HG03521 (cell line): ENCODE results near the gene ELOVL7.
"Not testable (repeated sequence)": the region's sequence is repeated elsewhere in the genome, so short reads cannot be mapped to it uniquely, and the experiment has no call there.

Experiments used
- ATAC-seq: cut with Tn5 transposase; IDR thresholded peaks from one replicate; pipeline ENCODE4 v1.9.1; 2021; ENCODE audit warnings: mild to moderate bottlenecking, moderate library complexity; ENCODE audit not compliant: unreplicated experiment

Gene ELOVL7

GRCh38 chr5:60833520-60833919 lies 10.5 kb downstream of the ELOVL7 start:
- no peak for ATAC-seq

GRCh38 chr5:60830581-60831127 lies 13.4 kb downstream of the ELOVL7 start:
- peak; percentile 38 for ATAC-seq

GRCh38 chr5:60829490-60830266 lies 14.4 kb downstream of the ELOVL7 start:
- ATAC-seq, result no peak

- ATAC-seq, result no peak
These were observed 16.9 kb downstream of the ELOVL7 start for GRCh38 chr5:60827201-60827600.

- peak; percentile 57 for ATAC-seq
These were observed 17.4 kb downstream of the ELOVL7 start for GRCh38 chr5:60826653-60827052.

- ATAC-seq, result no peak
These were observed 20.5 kb downstream of the ELOVL7 start for GRCh38 chr5:60823574-60823973.

GRCh38 chr5:60822285-60822556 lies 21.8 kb downstream of the ELOVL7 start:
- ATAC-seq, result peak; percentile 51

GRCh38 chr5:60821488-60822284 lies 22.4 kb downstream of the ELOVL7 start:
- no peak for ATAC-seq

GRCh38 chr5:60820593-60821487 lies 23.2 kb downstream of the ELOVL7 start:
- no peak for ATAC-seq

GRCh38 chr5:60816138-60816537 lies 27.9 kb downstream of the ELOVL7 start:
- not testable (repeated sequence) for ATAC-seq

- no peak for ATAC-seq
These were observed 29.6 kb downstream of the ELOVL7 start for GRCh38 chr5:60814498-60814897.

- no peak for ATAC-seq
These were observed 31.6 kb downstream of the ELOVL7 start for GRCh38 chr5:60812426-60812825.

- ATAC-seq, result peak; percentile 40
These were observed 33.0 kb downstream of the ELOVL7 start for GRCh38 chr5:60811105-60811504.

- peak; percentile 68 for ATAC-seq
These were observed 33.5 kb downstream of the ELOVL7 start for GRCh38 chr5:60810438-60811085.

GRCh38 chr5:60809891-60810425 lies 34.1 kb downstream of the ELOVL7 start:
- ATAC-seq, result no peak

- ATAC-seq, result no peak
These were observed 37.4 kb downstream of the ELOVL7 start for GRCh38 chr5:60806591-60807243.

GRCh38 chr5:60805463-60805862 lies 38.6 kb downstream of the ELOVL7 start:
- ATAC-seq, result no peak

GRCh38 chr5:60803712-60804111 lies 40.4 kb downstream of the ELOVL7 start:
- no peak for ATAC-seq

GRCh38 chr5:60802986-60803385 lies 41.1 kb downstream of the ELOVL7 start:
- ATAC-seq, result no peak

- no peak for ATAC-seq
These were observed 41.8 kb downstream of the ELOVL7 start for GRCh38 chr5:60802226-60802625.
